OCI-LY1 (cell line): ENCODE measurements around the gene TSC22D1.

Experiments
- H2AFZ ChIP-seq: fragments of 200-600 bp; sonication (generic), shearing (Covaris generic); 2 replicates; pipeline ENCODE4 v1.6.0; 2014; ENCODE audit warnings: antibody characterized with exemption, mild to moderate bottlenecking, low read length
- H3F3A ChIP-seq: fragments of 200-600 bp; sonication (generic), shearing (Covaris generic); 2 replicates; pipeline ENCODE4 v1.6.0; 2014; ENCODE audit warnings: mild to moderate bottlenecking, antibody characterized with exemption, low read length, moderate library complexity; ENCODE audit not compliant: insufficient read depth
- H3K27ac ChIP-seq: fragments of 200-600 bp; sonication (generic); 2 replicates; pipeline ENCODE4 v1.5.1; 2014; ENCODE audit warnings: low read length, mixed run types, mild to moderate bottlenecking, low read depth; ENCODE audit not compliant: poor library complexity, severe bottlenecking
- H3K27me3 ChIP-seq: fragments of 200-600 bp; sonication (generic); 2 replicates; pipeline ENCODE4 v1.6.0; 2014; ENCODE audit warnings: antibody characterized with exemption, mild to moderate bottlenecking, low read length, moderate library complexity; ENCODE audit not compliant: insufficient read depth
- H3K36me3 ChIP-seq: fragments of 200-600 bp; sonication (generic); 2 replicates; pipeline ENCODE4 v1.6.1; 2014; ENCODE audit warnings: mild to moderate bottlenecking, antibody characterized with exemption, low read length, moderate library complexity, mixed read lengths; ENCODE audit not compliant: insufficient read depth
- H3K4me1 ChIP-seq: fragments of 200-600 bp; sonication (generic); 2 replicates; pipeline ENCODE4 v1.5.1; 2014; ENCODE audit warnings: mild to moderate bottlenecking, low read length, moderate library complexity; ENCODE audit not compliant: insufficient read depth, severe bottlenecking
- H3K4me2 ChIP-seq: fragments of 200-600 bp; sonication (generic), shearing (Covaris generic); 2 replicates; pipeline ENCODE4 v1.6.1; 2014; ENCODE audit warnings: low read length
- H3K4me3 ChIP-seq: fragments of 200-600 bp; sonication (generic); 2 replicates; pipeline ENCODE4 v1.5.1; 2014; ENCODE audit warnings: low read length, low read depth, mild to moderate bottlenecking, mixed read lengths; ENCODE audit not compliant: poor library complexity, severe bottlenecking
- H3K79me2 ChIP-seq: fragments of 200-600 bp; shearing (Covaris generic); 2 replicates; pipeline ENCODE4 v1.6.1; 2016; ENCODE audit warnings: mixed run types, low read length, mixed read lengths; ENCODE audit not compliant: insufficient read depth
- H3K9ac ChIP-seq: fragments of 200-600 bp; sonication (generic), shearing (Covaris generic); 2 replicates; pipeline ENCODE4 v1.6.1; 2014; ENCODE audit warnings: mild to moderate bottlenecking, low read length, mixed read lengths
- H3K9me2 ChIP-seq: fragments of 200-600 bp; sonication (generic), shearing (Covaris generic); 2 replicates; pipeline ENCODE4 v1.6.1; 2014; ENCODE audit warnings: low read depth, mild to moderate bottlenecking, low read length, mixed read lengths
- H3K9me3 ChIP-seq: fragments of 200-600 bp; shearing (Covaris generic); 2 replicates; pipeline ENCODE4 v1.6.1; 2014; ENCODE audit warnings: low read length, mixed read lengths
- H4K20me1 ChIP-seq: fragments of 200-600 bp; sonication (generic), shearing (Covaris generic); 2 replicates; pipeline ENCODE4 v1.6.0; 2016; ENCODE audit warnings: mild to moderate bottlenecking, low read length; ENCODE audit not compliant: insufficient read depth
- CTCF ChIP-seq: fragments of 200-600 bp; sonication (generic), shearing (Covaris generic); IDR thresholded peaks from 2 replicates; pipeline ENCODE4 v1.5.1; 2017; ENCODE audit warnings: mild to moderate bottlenecking, antibody characterized with exemption, low read length, moderate library complexity, mixed read lengths
- EZH2 ChIP-seq: fragments of 200-600 bp; sonication (generic), shearing (Covaris generic); IDR thresholded peaks from 2 replicates; pipeline ENCODE4 v1.8.0; 2017; ENCODE audit warnings: borderline replicate concordance, mixed run types, mild to moderate bottlenecking, antibody characterized with exemption, low read length, moderate library complexity, mixed read lengths

TSC22D1 gene

DNA sequence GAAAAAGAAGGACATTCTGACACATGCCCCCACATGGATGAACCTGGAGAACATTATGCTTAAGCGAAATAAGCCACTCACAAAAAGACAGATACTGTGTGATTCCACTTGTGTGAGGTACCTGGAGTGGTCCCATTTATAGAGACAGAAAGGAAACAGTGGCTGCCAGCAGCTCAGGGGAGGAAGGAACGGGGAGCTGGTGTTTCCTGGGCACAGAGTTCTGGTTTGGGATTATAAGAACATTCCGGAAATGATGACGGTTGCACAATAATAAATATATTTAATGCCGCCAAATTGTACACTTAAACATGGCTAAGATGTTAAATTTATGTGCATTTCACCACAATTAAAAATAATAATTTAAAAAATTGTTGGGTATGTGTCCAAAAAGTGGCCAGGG is 169.5 kb downstream of the TSC22D1 start:
- Histone ChIP-seq H3K4me2 (no peak overlapping the region), H3F3A (no peaks in the 10 kb centered on the region), H3K9me3 (no peaks in the 10 kb centered on the region), H3K4me3 (no peak overlapping the region), H3K27me3 (no peaks in the 10 kb centered on the region), H2AFZ (no peak overlapping the region), H3K9me2 (no peaks in the 10 kb centered on the region), H3K36me3 (no peaks in the 10 kb centered on the region), H3K27ac (no peak overlapping the region), H4K20me1 (no peaks in the 10 kb centered on the region), H3K9ac (no peak overlapping the region), H3K79me2 (no peaks in the 10 kb centered on the region), H3K4me1 (no peaks in the 10 kb centered on the region)
- no peak for TF ChIP-seq CTCF
- no peak for TF ChIP-seq EZH2

GRCh38 chr13:44404261-44405132 is 171.6 kb downstream of the TSC22D1 start:
- no peaks in the 10 kb centered on the region for H3K79me2 ChIP-seq
- H3K4me3 ChIP-seq, result no peak overlapping the region
- no peak overlapping the region for H2AFZ ChIP-seq
- no peaks in the 10 kb centered on the region for H3K9me2 ChIP-seq
- no peak overlapping the region for H3K27ac ChIP-seq
- TF ChIP-seq CTCF, result no peak
- TF ChIP-seq EZH2, result no peak
- no peaks in the 10 kb centered on the region for H3F3A ChIP-seq
- 0 out of 2 replicates have a peak, but pooled peaks cover 5% of the 10 kb centered on the region for H3K27me3 ChIP-seq
- H3K36me3 ChIP-seq, result no peaks in the 10 kb centered on the region
- no peaks in the 10 kb centered on the region for H4K20me1 ChIP-seq
- H3K9ac ChIP-seq, result no peak overlapping the region
- H3K4me2 ChIP-seq, result no peak overlapping the region
- H3K9me3 ChIP-seq, result no peaks in the 10 kb centered on the region
- H3K4me1 ChIP-seq, result no peaks in the 10 kb centered on the region

- Histone ChIP-seq H3K27ac (no peak overlapping the region), H4K20me1 (no peaks in the 10 kb centered on the region), H3K4me3 (no peak overlapping the region), H3F3A (no peaks in the 10 kb centered on the region), H3K4me2 (no peak overlapping the region), H3K27me3 (0 out of 2 replicates have a peak, but pooled peaks cover 5% of the 10 kb centered on the region), H3K36me3 (no peaks in the 10 kb centered on the region), H3K4me1 (no peaks in the 10 kb centered on the region), H3K9ac (no peak overlapping the region), H3K9me3 (no peaks in the 10 kb centered on the region), H3K9me2 (no peaks in the 10 kb centered on the region), H3K79me2 (no peaks in the 10 kb centered on the region), H2AFZ (no peak overlapping the region)
- TF ChIP-seq CTCF (no peak), EZH2 (no peak)
Observed at GRCh38 chr13:44403461-44404056, 172.6 kb downstream of the TSC22D1 start.
